ENCODE results near the gene FIBP. TPM values are rescaled to one million over a fixed set of nuclear protein-coding genes. Genes with fewer than 3 reads are reported as not detected.

The FIBP gene
- total and polyA plus RNA-seq, 2 of the 4 experiments (the other 2 are of a cell fraction): 141 to 182 TPM

DNA sequence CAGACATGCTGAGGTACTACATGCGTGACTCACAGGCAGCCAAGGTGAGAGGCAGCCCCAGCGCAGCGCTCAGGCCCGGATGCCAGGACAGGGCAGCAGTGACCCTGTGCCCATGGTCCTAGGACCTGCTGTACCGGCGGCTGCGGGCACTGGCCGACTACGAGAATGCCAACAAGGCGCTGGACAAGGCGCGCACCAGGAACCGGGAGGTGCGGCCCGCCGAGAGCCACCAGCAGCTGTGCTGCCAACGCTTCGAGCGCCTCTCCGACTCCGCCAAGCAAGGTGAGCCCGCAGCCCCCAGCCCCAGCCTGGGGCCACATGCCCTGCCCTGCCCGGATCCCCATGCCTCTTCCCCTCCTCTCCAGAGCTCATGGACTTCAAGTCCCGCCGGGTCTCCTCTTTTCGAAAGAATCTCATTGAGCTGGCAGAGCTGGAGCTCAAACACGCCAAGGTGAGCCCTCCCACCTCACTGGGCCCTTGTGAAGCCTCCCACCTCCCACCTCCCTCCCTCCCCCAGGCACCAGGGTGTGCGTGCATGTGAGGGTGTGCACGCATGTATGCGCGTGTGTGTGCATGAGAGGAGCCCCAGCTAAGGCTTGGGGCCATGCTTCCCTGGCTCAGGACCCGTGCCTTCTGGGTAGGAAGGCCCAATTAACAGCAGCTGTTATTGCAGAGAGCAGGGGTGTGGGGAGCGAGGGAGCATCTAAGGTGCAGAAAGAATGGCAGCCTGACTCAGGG, 35.6 kb downstream of the FIBP start:
- Histone ChIP-seq H3K4me2 (ENCODE audit: low read depth, low read length) (no peak overlapping the region), H2AK5ac (ENCODE audit: low read depth, low read length) (no peak overlapping the region), H4K8ac (ENCODE audit: low read depth in 2 of 2, low read length in 2 of 2) (no peak overlapping the region), H3K27ac (ENCODE audit: insufficient read depth, low read length) (no peak overlapping the region), H2BK15ac (ENCODE audit: low read depth, low read length) (no peak overlapping the region), H3K9me3 (ENCODE audit: control insufficient read depth, insufficient read depth, low read length) (no peaks in the 10 kb centered on the region), H2BK5ac (ENCODE audit: low read depth, low read length, poor library complexity, severe bottlenecking) (no peak overlapping the region), H2BK20ac (ENCODE audit: low read depth, low read length) (no peak overlapping the region), H3K36me3 (ENCODE audit: control insufficient read depth, insufficient read depth, low read length) (peaks cover 59% of the 10 kb centered on the region), H3K56ac (ENCODE audit: extremely low read depth, insufficient read depth, low read length) (no peak overlapping the region), H3K4me1 (ENCODE audit: control insufficient read depth, insufficient read depth, low read length) (peaks cover 4% of the 10 kb centered on the region), H3K18ac (ENCODE audit: low read depth, low read length) (no peak overlapping the region), H3K9me1 (ENCODE audit: insufficient read depth, low read length) (peaks cover 29% of the 10 kb centered on the region), H3K14ac (replicated peaks; ENCODE audit: low read depth, low read length) (no peak overlapping the region), H4K20me1 (ENCODE audit: insufficient read depth, low read length) (peaks cover 76% of the 10 kb centered on the region), H4K91ac (ENCODE audit: insufficient read depth, low read depth, low read length) (no peak overlapping the region), H3K23ac (ENCODE audit: low read depth, low read length) (no peak overlapping the region), H4K5ac (ENCODE audit: low read depth, low read length) (no peak overlapping the region), H3K79me1 (ENCODE audit: low read depth in 1 of 2, low read length in 2 of 2) (peaks cover 20 to 60% of the 10 kb centered on the region in 2 experiments), H2AK9ac (replicated peaks; ENCODE audit: low read depth, low read length, poor library complexity) (peak overlapping the region; percentile 70), H3K4ac (ENCODE audit: low read depth, low read length) (no peak overlapping the region), H2AFZ (replicated peaks; ENCODE audit: low read length, poor library complexity) (no peak overlapping the region), H3K27me3 (ENCODE audit: control insufficient read depth, insufficient read depth, low read length) (no peaks in the 10 kb centered on the region), H2BK120ac (ENCODE audit: low read depth, low read length) (no peak overlapping the region), H3K4me3 (ENCODE audit: insufficient read depth, low read depth, low read length) (no peak overlapping the region), H3K9ac (ENCODE audit: low read depth, low read length) (no peak overlapping the region)
- ChIA-PET POLR2A (ENCODE audit: unreplicated experiment) (interaction anchor here (1.0 kb wide), 1 partner anchor 140 kb away, joined by 4 read pairs; no protein-coding TSS in a partner anchor), CTCF (no interaction called here)
- DNase-seq: no peak
- TF ChIP-seq RCOR1 (IDR thresholded peaks at IDR 0.05; ENCODE audit: insufficient replicate concordance, low read length): no peak
- TF ChIP-seq CHD1 (IDR thresholded peaks at IDR 0.05; ENCODE audit: low read depth, low read length): no peak
- TF ChIP-seq MAZ (IDR thresholded peaks at IDR 0.05; ENCODE audit: borderline replicate concordance, low read depth, low read length): no peak
- TF ChIP-seq MAFK (IDR thresholded peaks at IDR 0.05; ENCODE audit: low read depth, low read length): no peak
- no peak; the same call in 1 of the 2 replicates for TF ChIP-seq POLR2A (IDR thresholded peaks at IDR 0.05; ENCODE audit: low read depth, low read length)
- TF ChIP-seq RFX5 (IDR thresholded peaks at IDR 0.05; ENCODE audit: low read depth, low read length): no peak
- TF ChIP-seq, protein P1, sequence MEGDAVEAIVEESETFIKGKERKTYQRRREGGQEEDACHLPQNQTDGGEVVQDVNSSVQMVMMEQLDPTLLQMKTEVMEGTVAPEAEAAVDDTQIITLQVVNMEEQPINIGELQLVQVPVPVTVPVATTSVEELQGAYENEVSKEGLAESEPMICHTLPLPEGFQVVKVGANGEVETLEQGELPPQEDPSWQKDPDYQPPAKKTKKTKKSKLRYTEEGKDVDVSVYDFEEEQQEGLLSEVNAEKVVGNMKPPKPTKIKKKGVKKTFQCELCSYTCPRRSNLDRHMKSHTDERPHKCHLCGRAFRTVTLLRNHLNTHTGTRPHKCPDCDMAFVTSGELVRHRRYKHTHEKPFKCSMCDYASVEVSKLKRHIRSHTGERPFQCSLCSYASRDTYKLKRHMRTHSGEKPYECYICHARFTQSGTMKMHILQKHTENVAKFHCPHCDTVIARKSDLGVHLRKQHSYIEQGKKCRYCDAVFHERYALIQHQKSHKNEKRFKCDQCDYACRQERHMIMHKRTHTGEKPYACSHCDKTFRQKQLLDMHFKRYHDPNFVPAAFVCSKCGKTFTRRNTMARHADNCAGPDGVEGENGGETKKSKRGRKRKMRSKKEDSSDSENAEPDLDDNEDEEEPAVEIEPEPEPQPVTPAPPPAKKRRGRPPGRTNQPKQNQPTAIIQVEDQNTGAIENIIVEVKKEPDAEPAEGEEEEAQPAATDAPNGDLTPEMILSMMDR (conservative IDR thresholded peaks at IDR 0.05; ENCODE audit: low read depth, low read length): no peak
- no peak for TF ChIP-seq RAD21 (IDR thresholded peaks at IDR 0.05; ENCODE audit: low read length)
- TF ChIP-seq, protein P2, sequence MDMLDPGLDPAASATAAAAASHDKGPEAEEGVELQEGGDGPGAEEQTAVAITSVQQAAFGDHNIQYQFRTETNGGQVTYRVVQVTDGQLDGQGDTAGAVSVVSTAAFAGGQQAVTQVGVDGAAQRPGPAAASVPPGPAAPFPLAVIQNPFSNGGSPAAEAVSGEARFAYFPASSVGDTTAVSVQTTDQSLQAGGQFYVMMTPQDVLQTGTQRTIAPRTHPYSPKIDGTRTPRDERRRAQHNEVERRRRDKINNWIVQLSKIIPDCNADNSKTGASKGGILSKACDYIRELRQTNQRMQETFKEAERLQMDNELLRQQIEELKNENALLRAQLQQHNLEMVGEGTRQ (IDR thresholded peaks at IDR 0.05; ENCODE audit: low read depth, low read length): no peak
- TF ChIP-seq SMC3 (IDR thresholded peaks at IDR 0.05; ENCODE audit: low read depth, low read length): no peak
- TF ChIP-seq MXI1 (IDR thresholded peaks at IDR 0.05; ENCODE audit: borderline replicate concordance, low read depth, low read length): no peak
- TF ChIP-seq BHLHE40 (IDR thresholded peaks at IDR 0.05; ENCODE audit: low read depth, low read length): no peak
- no peak for TF ChIP-seq FOS (IDR thresholded peaks at IDR 0.05; ENCODE audit: low read depth, low read length)
- TF ChIP-seq, protein P3, sequence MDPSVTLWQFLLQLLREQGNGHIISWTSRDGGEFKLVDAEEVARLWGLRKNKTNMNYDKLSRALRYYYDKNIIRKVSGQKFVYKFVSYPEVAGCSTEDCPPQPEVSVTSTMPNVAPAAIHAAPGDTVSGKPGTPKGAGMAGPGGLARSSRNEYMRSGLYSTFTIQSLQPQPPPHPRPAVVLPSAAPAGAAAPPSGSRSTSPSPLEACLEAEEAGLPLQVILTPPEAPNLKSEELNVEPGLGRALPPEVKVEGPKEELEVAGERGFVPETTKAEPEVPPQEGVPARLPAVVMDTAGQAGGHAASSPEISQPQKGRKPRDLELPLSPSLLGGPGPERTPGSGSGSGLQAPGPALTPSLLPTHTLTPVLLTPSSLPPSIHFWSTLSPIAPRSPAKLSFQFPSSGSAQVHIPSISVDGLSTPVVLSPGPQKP (IDR thresholded peaks at IDR 0.05; ENCODE audit: borderline replicate concordance, low read depth, low read length): no peak
- no peak for TF ChIP-seq NFE2L2 (IDR thresholded peaks at IDR 0.05; ENCODE audit: low read depth, low read length)
- TF ChIP-seq CEBPB (IDR thresholded peaks at IDR 0.05; ENCODE audit: low read depth, low read length): no peak
- dilution Hi-C loops (cut with HindIII; ENCODE audit: low sequenced_read_pairs, unreplicated experiment) (no loop called here), intact Hi-C loops (cut with micrococcal nuclease) (no loop called here), in situ Hi-C loops (cut with MboI; ENCODE audit: low sequenced_read_pairs) (no loop called here)
- WGBS, 2 experiments (ENCODE audit: extremely low coverage in 2 of 2, insufficient read length in 1 of 2): 96% methylated on average over 14 of the region's 33 CpGs; no CpG with 5 or more reads in 1 of the 2 experiments
- BruUV-seq (replicated peaks): no TSS peak
- ATAC-seq (ENCODE audit: low read depth): no peak
